Measurements from ENCODE around the gene DOK7. TPM values are rescaled to one million over a fixed set of nuclear protein-coding genes. Genes with fewer than 3 reads are reported as not detected.

DOK7 gene
- total RNA-seq, 1 experiment from 2014 or later: 5.3 TPM

GRCh38 chr4:3530663-3531254 lies 67.7 kb downstream of the DOK7 start:
- CTCF ChIA-PET: interaction anchor here (0.8 kb wide), 1 partner anchor 12 kb away, joined by 3 read pairs; no protein-coding TSS in a partner anchor
- Mint-ChIP-seq H3K27me3 (ENCODE audit: insufficient read depth, unreplicated experiment) (peaks cover 10% of the 10 kb centered on the region), H3K4me3 (ENCODE audit: unreplicated experiment) (peak overlapping the region; percentile 90), H3K36me3 (ENCODE audit: insufficient read depth, unreplicated experiment) (peaks cover 14% of the 10 kb centered on the region), H3K27ac (ENCODE audit: low read depth, unreplicated experiment) (peak overlapping the region; percentile 91), H3K9me3 (ENCODE audit: unreplicated experiment) (no peaks in the 10 kb centered on the region), H3K4me1 (ENCODE audit: insufficient read depth, unreplicated experiment) (peaks cover 17% of the 10 kb centered on the region)
- no TSS peak for BruUV-seq (replicated peaks)
- intact Hi-C loops (cut with micrococcal nuclease): no loop called here
- POLR2A ChIA-PET: no interaction called here
- TF ChIP-seq CTCF (IDR thresholded peaks at IDR 0.05; ENCODE audit: unreplicated experiment): no peak
- no peak for DNase-seq (ENCODE audit: unreplicated experiment)

- H3K36me3 Mint-ChIP-seq (ENCODE audit: insufficient read depth, unreplicated experiment): peaks cover 18% of the 10 kb centered on the region
- H3K4me1 Mint-ChIP-seq (ENCODE audit: insufficient read depth, unreplicated experiment): peaks cover 17% of the 10 kb centered on the region
- CTCF ChIA-PET: interaction anchor here (0.8 kb wide), 1 partner anchor 13 kb away, joined by 3 read pairs; no protein-coding TSS in a partner anchor
- no peak for TF ChIP-seq CTCF (IDR thresholded peaks at IDR 0.05; ENCODE audit: unreplicated experiment)
- intact Hi-C loops (cut with micrococcal nuclease): no loop called here
- peaks cover 12% of the 10 kb centered on the region for H3K27me3 Mint-ChIP-seq (ENCODE audit: insufficient read depth, unreplicated experiment)
- POLR2A ChIA-PET: interaction anchor here (0.7 kb wide), 1 partner anchor 16 kb away, joined by 3 read pairs; no protein-coding TSS in a partner anchor
- H3K4me3 Mint-ChIP-seq (ENCODE audit: unreplicated experiment): peak overlapping the region; percentile 90
- peak overlapping the region; percentile 91 for H3K27ac Mint-ChIP-seq (ENCODE audit: low read depth, unreplicated experiment)
- BruUV-seq (replicated peaks): TSS peak; percentile 59
- no peaks in the 10 kb centered on the region for H3K9me3 Mint-ChIP-seq (ENCODE audit: unreplicated experiment)
- DNase-seq (ENCODE audit: unreplicated experiment): peak; percentile 16
Observed at GRCh38 chr4:3531318-3531878, 68.3 kb downstream of the DOK7 start.

GRCh38 chr4:3531879-3532750 lies 69.0 kb downstream of the DOK7 start, which contains the start of gene LRPAP1:
Gene LRPAP1 (minus strand): TSS chr4:3532422. CDS start chr4:3532412, 10 bp downstream.
- Mint-ChIP-seq H3K27me3 (ENCODE audit: insufficient read depth, unreplicated experiment) (peaks cover 12% of the 10 kb centered on the region), H3K4me3 (ENCODE audit: unreplicated experiment) (peak within 1 kb of the TSS; percentile 90), H3K27ac (ENCODE audit: low read depth, unreplicated experiment) (peak within 1 kb of the TSS; percentile 91), H3K9me3 (ENCODE audit: unreplicated experiment) (no peaks in the 10 kb centered on the region), H3K36me3 (ENCODE audit: insufficient read depth, unreplicated experiment) (peaks cover 13% of the 10 kb centered on the region), H3K4me1 (ENCODE audit: insufficient read depth, unreplicated experiment) (peaks cover 17% of the 10 kb centered on the region)
- DNase-seq (ENCODE audit: unreplicated experiment): peak; percentile 85
- no TSS peak for BruUV-seq (replicated peaks)
- ChIA-PET POLR2A (interaction anchor here (0.7 kb wide), 2 partner anchors 17 to 268 kb away, joined by 3 read pairs; no protein-coding TSS in a partner anchor), CTCF (no interaction called here)
- intact Hi-C loops (cut with micrococcal nuclease): no loop called here
- no peak for TF ChIP-seq CTCF (IDR thresholded peaks at IDR 0.05; ENCODE audit: unreplicated experiment)

All from MCF 10A (cell line).